CD4-positive, alpha-beta T cell treated with Interleukin-6 at 100 ng/mL for 8 hours (primary cell): ENCODE results near the gene DKK3.

Experiments used
- DNase-seq: peaks from one replicate; pipeline ENCODE4 v3.0.0-alpha.2; 2020; ENCODE audit warnings: mixed read lengths, low spot score

DKK3 gene

DNA sequence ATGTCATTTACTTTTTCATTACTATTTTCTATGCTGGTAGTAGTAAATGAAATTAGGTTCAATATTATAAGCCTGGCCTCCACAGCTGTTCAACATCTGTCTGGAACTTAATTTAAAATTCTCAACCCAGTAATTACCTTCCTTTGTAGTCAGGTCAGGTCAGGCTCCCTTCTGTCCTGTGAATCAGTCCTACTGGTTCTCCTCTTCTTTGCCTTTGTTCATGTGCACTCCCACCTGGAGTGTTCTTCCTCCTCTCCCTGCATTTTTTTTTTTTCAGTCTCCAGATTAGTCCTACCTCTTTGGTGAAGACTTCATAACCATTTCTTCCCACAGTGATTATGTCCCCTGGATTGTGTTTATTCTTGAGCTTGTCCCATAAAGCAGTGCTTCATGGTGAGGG lies 67.9 kb downstream of the DKK3 start:
- no peak for DNase-seq

DNA sequence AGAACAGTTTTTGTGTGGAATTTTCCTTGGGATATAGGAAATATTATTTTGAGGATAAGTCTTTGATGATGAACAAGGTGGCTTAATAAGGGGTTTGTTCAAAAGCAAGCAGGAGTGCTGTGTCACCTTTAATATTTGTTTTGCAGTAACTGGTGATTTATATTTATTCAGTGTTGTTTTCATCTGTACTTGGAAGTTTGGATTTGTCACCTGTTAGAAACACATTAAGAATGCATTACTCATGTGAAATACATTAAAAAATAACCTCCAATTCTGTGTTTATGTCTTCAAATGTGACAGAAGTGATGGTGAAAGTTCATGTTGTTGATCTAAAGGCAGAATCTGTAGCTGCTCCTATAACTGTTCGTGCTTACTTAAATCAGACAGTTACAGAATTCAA lies 70.5 kb downstream of the DKK3 start:
- DNase-seq, result no peak

GRCh38 chr11:11937433-11937832 lies 71.0 kb downstream of the DKK3 start:
- no peak for DNase-seq

GRCh38 chr11:11935536-11935935 lies 72.9 kb downstream of the DKK3 start:
- DNase-seq, result no peak

GRCh38 chr11:11931461-11932055 lies 76.9 kb downstream of the DKK3 start:
- peak; percentile 20 for DNase-seq

DNA sequence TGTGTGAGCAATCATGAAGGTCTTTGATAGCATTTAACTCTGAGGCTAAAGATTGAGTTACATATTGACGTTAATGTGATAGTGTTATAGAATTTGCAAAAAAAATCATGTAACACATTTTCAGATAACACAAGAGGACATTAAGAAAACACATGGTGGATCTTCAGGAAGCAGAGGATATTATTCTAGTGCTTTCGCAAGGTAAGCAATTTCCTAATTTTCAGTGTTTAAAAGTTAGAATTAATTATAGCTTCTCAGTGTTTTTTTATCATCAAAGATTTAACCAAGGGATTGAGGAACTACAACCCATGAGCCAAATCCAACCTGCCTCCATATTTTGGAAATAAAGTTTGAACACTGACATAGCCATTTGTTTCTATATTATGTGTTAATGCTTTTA lies 78.5 kb downstream of the DKK3 start:
- no peak for DNase-seq

GRCh38 chr11:11923828-11924227 lies 84.6 kb downstream of the DKK3 start:
- no peak for DNase-seq

GRCh38 chr11:11916981-11917399 lies 91.4 kb downstream of the DKK3 start:
- DNase-seq, result no peak

DNA sequence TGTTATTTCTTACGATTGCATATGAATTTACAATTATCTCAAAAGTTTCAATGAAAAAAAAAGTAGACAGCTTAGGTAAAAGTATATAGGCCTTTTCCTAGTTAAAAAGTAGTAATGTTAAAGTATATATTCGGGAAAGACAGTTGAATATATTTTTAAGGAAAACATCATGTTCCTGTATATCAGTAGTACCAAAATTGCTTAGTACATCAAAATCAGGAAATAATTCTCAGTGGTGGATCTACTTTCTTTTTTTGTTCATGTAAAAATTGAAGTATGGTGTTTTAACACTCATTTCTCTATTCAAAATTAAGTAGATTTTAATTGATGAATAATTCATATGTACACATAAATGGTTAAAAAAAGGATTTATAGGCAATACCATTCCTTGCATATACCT lies 92.8 kb downstream of the DKK3 start:
- DNase-seq, result no peak

DNA sequence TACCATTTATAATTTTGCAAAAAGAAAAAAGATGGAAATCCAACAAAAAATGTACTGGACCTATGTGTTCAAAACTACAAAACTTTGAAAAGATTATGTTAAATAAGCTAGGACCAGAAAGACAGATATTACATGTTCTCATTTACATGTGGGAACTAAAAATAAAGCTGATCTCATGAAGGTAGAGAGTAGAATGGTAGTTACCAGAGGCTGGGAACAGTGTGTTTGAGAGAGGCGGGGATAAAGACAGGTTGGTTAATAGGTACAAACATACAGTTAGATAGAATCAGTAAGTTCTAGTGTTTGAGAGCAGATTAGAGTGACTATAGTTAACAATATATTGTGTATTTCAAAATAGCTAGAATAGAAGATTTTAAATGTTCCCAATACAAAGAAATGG lies 95.0 kb downstream of the DKK3 start:
- DNase-seq, result no peak
